Glomerular endothelial cell (primary cell): ENCODE measurements around the gene NPTXR. TPM values are rescaled to one million over a fixed set of nuclear protein-coding genes. Genes with fewer than 3 reads are reported as not detected.

Experiments
- DNase-seq: peaks from one replicate; pipeline ENCODE4 v3.0.0-alpha.2; 2011; ENCODE audit warnings: low read depth, low spot score; ENCODE audit errors: extremely low read depth
- total RNA-seq: library from RNA; depleted of rRNA; stranded (reverse); fragments of >200 nt; gene quantifications from 2 replicates; pipeline ENCODE4 v1.2.3, GENCODE V29; 2015

The NPTXR gene
- total RNA-seq, 1 donor from 2014 or later, result 3.7 TPM

DNA sequence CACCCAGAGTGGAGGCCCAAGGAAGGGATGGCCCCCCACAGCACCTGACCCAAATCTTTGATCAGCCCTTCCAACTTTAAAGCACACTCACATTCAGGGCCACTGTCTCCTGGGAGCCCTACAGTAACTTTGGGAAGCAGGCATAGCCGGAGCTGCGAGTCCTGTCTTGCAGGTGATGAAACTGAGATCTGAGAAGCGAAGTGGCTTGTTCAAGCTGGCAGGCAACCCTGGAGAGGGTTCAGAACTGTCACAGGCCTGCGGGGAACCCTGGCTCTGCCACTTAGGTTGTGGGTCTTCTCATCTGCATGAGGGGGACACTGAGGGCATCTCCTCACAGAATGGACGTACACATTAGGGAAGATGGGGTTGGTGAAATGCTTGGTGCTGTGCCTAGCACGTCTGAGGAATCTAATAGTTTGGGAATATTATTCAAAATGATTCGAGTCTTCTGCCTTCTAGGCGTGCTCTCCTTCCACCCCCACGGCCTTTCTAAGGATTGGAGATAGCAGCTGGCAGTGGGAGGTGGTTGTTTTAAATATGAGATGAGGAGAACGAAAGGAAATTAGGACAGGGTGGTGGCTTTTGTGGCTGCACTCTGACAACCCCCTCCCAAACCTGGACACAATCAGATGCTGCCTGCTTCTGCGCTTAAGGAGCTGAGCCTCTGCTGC lies 69.2 kb downstream of the NPTXR start:
- DNase-seq, result no peak

DNA sequence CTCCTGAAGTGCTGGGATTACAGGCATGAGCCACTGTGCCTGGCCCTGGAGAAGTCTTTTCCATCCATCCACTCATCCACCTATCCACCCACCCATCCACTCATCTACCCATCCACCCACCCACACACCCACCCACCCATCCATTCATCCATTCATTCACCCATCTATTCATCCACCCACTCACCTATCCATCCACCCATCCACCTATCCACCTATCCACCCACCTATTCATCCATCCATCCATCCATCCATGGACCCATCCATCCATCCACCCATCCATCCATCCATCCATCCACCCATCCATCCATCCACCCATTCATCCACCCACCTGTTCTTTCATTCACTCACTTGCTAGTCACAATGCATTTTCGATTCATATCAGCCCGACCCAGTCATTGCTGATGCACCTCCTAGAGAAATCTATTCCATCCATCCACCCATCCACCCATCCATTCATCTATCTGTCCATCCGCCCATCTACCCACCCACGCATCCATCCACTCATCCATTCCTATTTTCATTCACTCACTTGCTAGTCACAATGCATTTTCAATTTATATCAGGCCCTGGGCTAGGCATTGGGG lies 70.4 kb downstream of the NPTXR start:
- DNase-seq, result no peak

DNA sequence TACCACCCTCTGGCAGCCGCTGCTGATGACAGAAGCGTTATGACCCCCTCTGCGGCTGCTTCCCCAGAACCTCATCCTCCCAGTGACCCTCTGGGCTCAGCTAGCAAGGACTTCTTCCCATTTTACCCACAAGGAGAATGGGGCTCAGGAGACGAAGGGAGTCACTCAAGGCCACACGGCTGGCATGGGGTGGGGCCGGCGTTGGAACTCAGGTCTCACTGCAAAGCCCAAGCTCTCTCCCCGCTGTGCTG lies 71.3 kb downstream of the NPTXR start:
- no peak for DNase-seq

DNA sequence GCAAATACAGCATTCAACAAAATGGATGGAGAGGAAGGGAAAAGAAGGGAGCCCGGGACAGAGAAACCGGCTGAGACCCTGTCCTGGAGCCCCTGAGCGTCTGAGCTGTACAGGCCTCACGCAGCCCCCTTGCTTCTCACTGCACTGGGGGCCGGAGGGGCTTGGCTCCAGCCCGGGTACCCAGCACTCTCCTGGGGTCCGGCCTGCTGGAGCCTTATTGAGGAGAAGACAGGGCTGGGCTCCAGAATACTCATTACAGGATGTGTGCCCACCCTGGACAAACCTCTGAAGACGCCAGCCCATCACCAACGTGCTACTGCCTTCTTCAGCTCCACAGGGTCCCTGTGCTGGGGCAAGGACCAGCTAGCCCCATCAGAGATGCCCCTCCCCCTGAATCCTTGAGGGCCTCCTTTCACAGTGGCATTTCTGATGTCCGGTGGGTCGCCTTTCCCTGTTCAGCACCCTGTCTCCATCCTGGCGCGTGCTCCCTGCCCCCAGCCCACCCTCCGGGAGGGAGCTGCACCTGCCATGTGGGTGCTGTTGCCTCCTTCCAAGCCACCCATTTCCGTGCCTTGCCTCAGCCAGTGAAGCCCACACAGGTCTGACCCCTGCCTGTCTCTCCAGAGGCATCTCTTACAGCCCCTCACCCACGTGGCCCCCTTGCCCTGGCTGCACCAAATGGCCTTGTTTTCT lies 73.4 kb downstream of the NPTXR start:
- no peak for DNase-seq

Other genes starting within 250 kb of the NPTXR start
- 1.9 and 3.3 TPM in 2 replicates for gene FAM227A, start 187.6 kb downstream of the NPTXR start, total RNA-seq
- 23.7 and 28.0 TPM in 2 replicates for gene CBY1, start 187.4 kb downstream of the NPTXR start, total RNA-seq
- 38.9 and 57.0 TPM in 2 replicates for gene TOMM22, start 162.1 kb downstream of the NPTXR start, total RNA-seq
- 64.8 and 78.3 TPM in 2 replicates for gene JOSD1, start 143.1 kb downstream of the NPTXR start, total RNA-seq
- 27.0 and 45.6 TPM in 2 replicates for gene GTPBP1, start 138.1 kb downstream of the NPTXR start, total RNA-seq
- 79.8 and 153 TPM in 2 replicates for gene SUN2, start 88.0 kb downstream of the NPTXR start, total RNA-seq
- gene DNAL4, start 49.9 kb downstream of the NPTXR start, total RNA-seq, result 14.6 and 20.2 TPM in 2 replicates
- gene CBX6, start 28.2 kb upstream of the NPTXR start, total RNA-seq, result 49.6 and 50.9 TPM in 2 replicates
- gene APOBEC3A, start 113.6 kb upstream of the NPTXR start, total RNA-seq, result not detected in 2 replicates
- 0.87 and 4.7 TPM in 2 replicates for gene APOBEC3B, start 138.3 kb upstream of the NPTXR start, total RNA-seq
- 17.8 and 21.2 TPM in 2 replicates for gene APOBEC3C, start 170.2 kb upstream of the NPTXR start, total RNA-seq
- gene APOBEC3D, start 177.1 kb upstream of the NPTXR start, total RNA-seq, result 1.7 and 3.7 TPM in 2 replicates
- gene APOBEC3F, start 196.8 kb upstream of the NPTXR start, total RNA-seq, result 4.9 and 11.4 TPM in 2 replicates
- 7.5 and 10.2 TPM in 2 replicates for gene APOBEC3G, start 233.2 kb upstream of the NPTXR start, total RNA-seq